Peyer's patch (tissue), 4 donors: ENCODE results near the gene PIWIL4. TPM values are rescaled to one million over a fixed set of nuclear protein-coding genes. Genes with fewer than 3 reads are reported as not detected.
A peak's percentile ranks its signal among the peaks of the same experiment; 100 is the strongest.

Experiments used
- DNase-seq, 3 donors: peaks; one replicate each; pipeline ENCODE4 v3.0.0-alpha.2; 2017 to 2019
- H3K27ac ChIP-seq, 4 donors: fragments of 200-600 bp; sonication (generic); one replicate each; pipeline ENCODE4 v1.5.1; 2016 to 2019
- H3K27me3 ChIP-seq, 2 donors: fragments of 200-600 bp; sonication (generic); one replicate each; pipeline ENCODE4 v1.5.1; 2019
- H3K36me3 ChIP-seq, 3 donors: fragments of 200-600 bp; sonication (generic); one replicate each; pipeline ENCODE4 v1.5.1; 2016 to 2019
- H3K4me1 ChIP-seq, 4 donors: fragments of 200-600 bp; sonication (generic); one replicate each; pipeline ENCODE4 v1.5.1; 2016 to 2019
- H3K4me3 ChIP-seq, 4 donors: fragments of 200-600 bp; sonication (generic); 1 replicate in 3 of 4; 2 replicates in 1 of 4; pipeline ENCODE4 v1.5.1; 2016 to 2019; ENCODE audit warnings: mild to moderate bottlenecking in 1 of 4
- H3K9me3 ChIP-seq, 4 donors: fragments of 200-600 bp; sonication (generic); one replicate each; pipeline ENCODE4 v1.5.1; 2016 to 2019; ENCODE audit warnings: mild to moderate bottlenecking in 1 of 4
- CTCF ChIP-seq, 6 experiments: fragments of 450-650 bp in 4 of 6; fragments of 200-600 bp in 2 of 6; sonication (generic) in 1 of 6; IDR thresholded peaks; one replicate each; pipeline ENCODE4 v1.5.1; 2017 to 2019; ENCODE audit warnings: antibody characterized with exemption in 6 of 6, mild to moderate bottlenecking in 3 of 6, moderate library complexity in 1 of 6
- POLR2A ChIP-seq, 2 donors: fragments of 450-650 bp; IDR thresholded peaks; one replicate each; pipeline ENCODE4 v1.5.1; 2017; ENCODE audit warnings: antibody characterized with exemption in 2 of 2, mild to moderate bottlenecking in 2 of 2, moderate library complexity in 2 of 2
- total RNA-seq, 4 donors: library from RNA; depleted of rRNA; stranded (reverse); fragments of >200 nt; gene quantifications; one replicate each; pipeline ENCODE4 v1.1.0, GENCODE V29; 2016

The PIWIL4 gene
- total RNA-seq, 4 donors from 2014 or later = 5.0 to 20.4 (median 14.5) TPM

- Histone ChIP-seq H3K36me3 (no peaks in the 10 kb centered on the region), H3K27me3 (no peaks in the 10 kb centered on the region), H3K4me1 (peaks cover 0 to 7% (median 0%) of the 10 kb centered on the region in 4 donors), H3K9me3 (no peaks in the 10 kb centered on the region), H3K4me3 (no peak overlapping the region), H3K27ac (no peak overlapping the region)
- no peak for DNase-seq
- TF ChIP-seq CTCF (IDR thresholded peaks at IDR 0.05) = no peak
- TF ChIP-seq POLR2A (IDR thresholded peaks at IDR 0.05) = no peak
Observed at GRCh38 chr11:94558932-94559331, 8.2 kb upstream of the PIWIL4 start.

GRCh38 chr11:94559361-94559760 lies 7.8 kb upstream of the PIWIL4 start:
- peaks cover 0 to 7% (median 0%) of the 10 kb centered on the region in 4 donors for H3K4me1 ChIP-seq
- TF ChIP-seq CTCF (IDR thresholded peaks at IDR 0.05) = no peak
- TF ChIP-seq POLR2A (IDR thresholded peaks at IDR 0.05) = no peak
- H3K27ac ChIP-seq = no peak overlapping the region

GRCh38 chr11:94560834-94561233 lies 6.3 kb upstream of the PIWIL4 start:
- Histone ChIP-seq H3K36me3 (no peaks in the 10 kb centered on the region), H3K4me3 (no peak overlapping the region), H3K9me3 (no peaks in the 10 kb centered on the region), H3K27ac (no peak overlapping the region), H3K4me1 (peaks cover 0 to 7% (median 0%) of the 10 kb centered on the region in 4 donors), H3K27me3 (no peaks in the 10 kb centered on the region)
- no peak for DNase-seq
- TF ChIP-seq CTCF (IDR thresholded peaks at IDR 0.05) = no peak
- TF ChIP-seq POLR2A (IDR thresholded peaks at IDR 0.05) = no peak

More at GRCh38 chr11:94559361-94559760, 7.8 kb upstream of the PIWIL4 start:
- Histone ChIP-seq H3K9me3 (no peaks in the 10 kb centered on the region), H3K27me3 (no peaks in the 10 kb centered on the region), H3K4me3 (no peak overlapping the region), H3K36me3 (no peaks in the 10 kb centered on the region)
- DNase-seq = no peak

GRCh38 chr11:94563176-94563847 lies 3.9 kb upstream of the PIWIL4 start:
- TF ChIP-seq CTCF (IDR thresholded peaks at IDR 0.05) (peak in 1 of 6 experiments; percentile 18), POLR2A (IDR thresholded peaks at IDR 0.05) (no peak)
- DNase-seq = no peak
- H3K9me3 ChIP-seq = no peaks in the 10 kb centered on the region
- peaks cover 0 to 7% (median 0%) of the 10 kb centered on the region in 4 donors for H3K4me1 ChIP-seq
- H3K27me3 ChIP-seq = no peaks in the 10 kb centered on the region
- no peak overlapping the region for H3K27ac ChIP-seq
- no peak overlapping the region for H3K4me3 ChIP-seq
- no peaks in the 10 kb centered on the region for H3K36me3 ChIP-seq

GRCh38 chr11:94563848-94564467 lies 3.2 kb upstream of the PIWIL4 start:
- peaks cover 0 to 7% (median 0%) of the 10 kb centered on the region in 4 donors for H3K4me1 ChIP-seq
- H3K27me3 ChIP-seq = no peaks in the 10 kb centered on the region
- no peak overlapping the region for H3K4me3 ChIP-seq
- no peak for DNase-seq
- H3K9me3 ChIP-seq = no peaks in the 10 kb centered on the region
- no peak overlapping the region for H3K27ac ChIP-seq
- H3K36me3 ChIP-seq = no peaks in the 10 kb centered on the region
- TF ChIP-seq POLR2A (IDR thresholded peaks at IDR 0.05) = no peak
- TF ChIP-seq CTCF (IDR thresholded peaks at IDR 0.05) = no peak
